Ascending aorta (tissue), 2 donors: ENCODE data around the gene C11orf65. TPM values are rescaled to one million over a fixed set of nuclear protein-coding genes. Genes with fewer than 3 reads are reported as not detected.
"Not testable (repeated sequence)": the region's sequence is repeated elsewhere in the genome, so short reads cannot be mapped to it uniquely, and the experiment has no call there.

Source experiments
- DNase-seq, 2 donors: peaks; one replicate each; pipeline ENCODE4 v3.0.0-alpha.2; 2019; ENCODE audit warnings: low spot score in 2 of 2
- H3K27ac ChIP-seq, 2 donors: fragments of 200-600 bp; sonication (generic); one replicate each; pipeline ENCODE4 v1.5.1; 2016 to 2017; ENCODE audit warnings: mild to moderate bottlenecking in 1 of 2
- H3K27me3 ChIP-seq: fragments of 200-600 bp; sonication (generic); one replicate; pipeline ENCODE4 v1.5.1; 2017
- H3K36me3 ChIP-seq, 2 donors: fragments of 200-600 bp; sonication (generic); one replicate each; pipeline ENCODE4 v1.5.1; 2016
- H3K4me1 ChIP-seq, 2 donors: fragments of 200-600 bp; sonication (generic); one replicate each; pipeline ENCODE4 v1.5.1; 2016 to 2017; ENCODE audit warnings: mild to moderate bottlenecking in 1 of 2
- H3K4me3 ChIP-seq, 2 donors: fragments of 200-600 bp; sonication (generic); one replicate each; pipeline ENCODE4 v1.5.1; 2016 to 2017; ENCODE audit warnings: mild to moderate bottlenecking in 1 of 2
- H3K9me3 ChIP-seq, 2 donors: fragments of 200-600 bp; sonication (generic); one replicate each; pipeline ENCODE4 v1.5.1; 2016
- intact Hi-C: fragments of 100-400 bp; cut with DNase I; formaldehyde crosslinking; loops from one replicate; pipeline ENCODE4 v1.15.1; 2023
- total RNA-seq: library from RNA; depleted of rRNA; stranded (reverse); fragments of >200 nt; gene quantifications from one replicate; pipeline ENCODE4 v1.1.0, GENCODE V29; 2016
- TF ChIP-seq, protein P1 (sequence below), 3 experiments: fragments of 200-600 bp in 2 of 3; fragments of 450-650 bp in 1 of 3; sonication (generic) in 2 of 3; IDR thresholded peaks; one replicate each; pipeline ENCODE4 v1.5.1; 2016 to 2019; ENCODE audit warnings: antibody characterized with exemption in 3 of 3, mild to moderate bottlenecking in 1 of 3, moderate library complexity in 1 of 3

C11orf65 gene
- total RNA-seq, 1 donor from 2014 or later = not detected

GRCh38 chr11:108468478-108468864 is 1.1 kb upstream of the C11orf65 start:
- no peak overlapping the region for H3K27ac ChIP-seq
- no peak for DNase-seq
- no peaks in the 10 kb centered on the region for H3K36me3 ChIP-seq
- TF ChIP-seq, protein P1, sequence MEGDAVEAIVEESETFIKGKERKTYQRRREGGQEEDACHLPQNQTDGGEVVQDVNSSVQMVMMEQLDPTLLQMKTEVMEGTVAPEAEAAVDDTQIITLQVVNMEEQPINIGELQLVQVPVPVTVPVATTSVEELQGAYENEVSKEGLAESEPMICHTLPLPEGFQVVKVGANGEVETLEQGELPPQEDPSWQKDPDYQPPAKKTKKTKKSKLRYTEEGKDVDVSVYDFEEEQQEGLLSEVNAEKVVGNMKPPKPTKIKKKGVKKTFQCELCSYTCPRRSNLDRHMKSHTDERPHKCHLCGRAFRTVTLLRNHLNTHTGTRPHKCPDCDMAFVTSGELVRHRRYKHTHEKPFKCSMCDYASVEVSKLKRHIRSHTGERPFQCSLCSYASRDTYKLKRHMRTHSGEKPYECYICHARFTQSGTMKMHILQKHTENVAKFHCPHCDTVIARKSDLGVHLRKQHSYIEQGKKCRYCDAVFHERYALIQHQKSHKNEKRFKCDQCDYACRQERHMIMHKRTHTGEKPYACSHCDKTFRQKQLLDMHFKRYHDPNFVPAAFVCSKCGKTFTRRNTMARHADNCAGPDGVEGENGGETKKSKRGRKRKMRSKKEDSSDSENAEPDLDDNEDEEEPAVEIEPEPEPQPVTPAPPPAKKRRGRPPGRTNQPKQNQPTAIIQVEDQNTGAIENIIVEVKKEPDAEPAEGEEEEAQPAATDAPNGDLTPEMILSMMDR (IDR thresholded peaks at IDR 0.05) = no peak
- peaks cover 0 to 7% of the 10 kb centered on the region in 2 donors for H3K4me1 ChIP-seq
- H3K4me3 ChIP-seq = no peak overlapping the region
- no peaks in the 10 kb centered on the region for H3K9me3 ChIP-seq
- H3K27me3 ChIP-seq = no peaks in the 10 kb centered on the region
- intact Hi-C loops = loop anchor here (5.0 kb wide), 2 partner anchors 346 to 461 kb away; partner anchors contain the start of genes ACAT1 and CUL5

- no peaks in the 10 kb centered on the region for H3K36me3 ChIP-seq
- intact Hi-C loops = loop anchor here (2.0 to 5.0 kb wide), 3 partner anchors 126 to 459 kb away; partner anchors contain the start of genes ACAT1, CUL5 and EXPH5
Observed at GRCh38 chr11:108466405-108466804, 924 bp downstream of the C11orf65 start.

GRCh38 chr11:108453207-108453835 is 14.0 kb downstream of the C11orf65 start:
- Histone ChIP-seq H3K36me3 (no peaks in the 10 kb centered on the region), H3K27ac (no peak overlapping the region), H3K9me3 (peaks cover 0 to 8% of the 10 kb centered on the region in 2 donors), H3K4me3 (no peak overlapping the region), H3K27me3 (no peaks in the 10 kb centered on the region), H3K4me1 (no peaks in the 10 kb centered on the region)
- TF ChIP-seq, protein P1 (IDR thresholded peaks at IDR 0.05) = no peak
- intact Hi-C loops = no loop called here
- DNase-seq = no peak

More at GRCh38 chr11:108466405-108466804, 924 bp downstream of the C11orf65 start:
- no peaks in the 10 kb centered on the region for H3K27me3 ChIP-seq
- no peak for DNase-seq
- peak overlapping the region; percentile 97 for H3K27ac ChIP-seq
- H3K9me3 ChIP-seq = no peaks in the 10 kb centered on the region
- TF ChIP-seq, protein P1 (IDR thresholded peaks at IDR 0.05) = no peak
- peaks cover 0 to 7% of the 10 kb centered on the region in 2 donors for H3K4me1 ChIP-seq
- peak overlapping the region; percentile 73 to 74 for H3K4me3 ChIP-seq

GRCh38 chr11:108441445-108441844 is 25.9 kb downstream of the C11orf65 start:
- H3K27me3 ChIP-seq, H3K4me1 ChIP-seq, H3K4me3 ChIP-seq, H3K27ac ChIP-seq, DNase-seq, H3K36me3 ChIP-seq, intact Hi-C loops, H3K9me3 ChIP-seq: not testable (repeated sequence)

GRCh38 chr11:108436594-108436993 is 30.7 kb downstream of the C11orf65 start:
- intact Hi-C loops = no loop called here

DNA sequence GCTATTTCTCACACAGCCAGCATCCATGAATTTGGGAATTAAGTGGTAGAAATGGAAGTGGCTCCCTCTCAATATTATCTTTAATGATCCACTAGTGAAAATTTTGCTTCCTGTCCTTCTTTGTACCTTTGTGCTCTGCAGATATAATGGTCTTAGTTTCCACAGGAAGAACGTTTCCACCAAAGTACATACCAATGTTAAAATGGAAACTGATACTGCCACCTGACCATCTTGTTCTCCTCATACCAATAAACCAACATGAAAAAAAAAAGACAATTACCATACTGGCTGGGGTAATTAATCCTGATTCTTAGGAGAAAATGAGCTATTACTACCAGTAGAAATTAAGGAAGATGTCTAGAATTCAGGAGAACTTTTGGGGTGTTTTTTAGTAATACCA is 32.3 kb downstream of the C11orf65 start:
- TF ChIP-seq, protein P1 (IDR thresholded peaks at IDR 0.05) = no peak
- intact Hi-C loops = no loop called here

More at GRCh38 chr11:108436594-108436993, 30.7 kb downstream of the C11orf65 start:
- H3K9me3 ChIP-seq = peaks cover 0 to 9% of the 10 kb centered on the region in 2 donors
- H3K27ac ChIP-seq = no peak overlapping the region
- no peaks in the 10 kb centered on the region for H3K4me1 ChIP-seq
- TF ChIP-seq, protein P1 (IDR thresholded peaks at IDR 0.05) = no peak
- H3K4me3 ChIP-seq = no peak overlapping the region
- H3K27me3 ChIP-seq = no peaks in the 10 kb centered on the region
- H3K36me3 ChIP-seq = no peaks in the 10 kb centered on the region
- no peak for DNase-seq

More for the DNA sequence above, 32.3 kb downstream of the C11orf65 start:
- H3K9me3 ChIP-seq = no peaks in the 10 kb centered on the region
- no peak for DNase-seq
- H3K4me1 ChIP-seq = no peaks in the 10 kb centered on the region
- H3K27me3 ChIP-seq = no peaks in the 10 kb centered on the region
- no peaks in the 10 kb centered on the region for H3K36me3 ChIP-seq
- H3K4me3 ChIP-seq = no peak overlapping the region
- no peak overlapping the region for H3K27ac ChIP-seq
